SK-N-SH treated with all-trans-retinoic acid at 6 μM for 48 hours (cell line): ENCODE data around the gene HS3ST3B1.

ENCODE experiments used
- ATAC-seq: fragments of 200-7000 bp; cut with Tn5 transposase; 3 replicates; pipeline ENCODE4 v1.9.1; 2020; ENCODE audit warnings: mild to moderate bottlenecking, moderate library complexity
- ARNTL ChIP-seq: fragments of 450-650 bp; formaldehyde crosslinking; IDR thresholded peaks from 2 replicates; pipeline ENCODE4 v1.5.0; 2020; ENCODE audit warnings: low read depth, mild to moderate bottlenecking, moderate library complexity, borderline replicate concordance
- BACH2 ChIP-seq: fragments of 250-450 bp; sonication (Bioruptor Pico); IDR thresholded peaks from 2 replicates; pipeline ENCODE4 v1.9.0; 2021; ENCODE audit warnings: mild to moderate bottlenecking, borderline replicate concordance
- CSDC2 ChIP-seq: fragments of 250-450 bp; sonication (Bioruptor Pico); IDR thresholded peaks from 2 replicates; pipeline ENCODE4 v1.5.0; 2020; ENCODE audit warnings: mild to moderate bottlenecking, moderate library complexity
- ESRRG ChIP-seq: fragments of 250-450 bp; sonication (Bioruptor Pico); IDR thresholded peaks from 2 replicates; pipeline ENCODE4 v1.6.1; 2021; ENCODE audit warnings: mild to moderate bottlenecking
- GLIS3 ChIP-seq: fragments of 250-450 bp; sonication (Bioruptor Pico); IDR thresholded peaks from 2 replicates; pipeline ENCODE4 v1.5.0; 2020; ENCODE audit warnings: mild to moderate bottlenecking, moderate library complexity
- ISL1 ChIP-seq: fragments of 250-450 bp; sonication (Bioruptor Pico); IDR thresholded peaks from 2 replicates; pipeline ENCODE4 v2.1.2; 2022; ENCODE audit warnings: mild to moderate bottlenecking, moderate library complexity
- OSR1 ChIP-seq: fragments of 250-450 bp; sonication (Bioruptor Pico); IDR thresholded peaks from 2 replicates; pipeline ENCODE4 v1.8.0; 2022; ENCODE audit warnings: moderate library complexity, mild to moderate bottlenecking, inconsistent platforms
- PPARA ChIP-seq: fragments of 250-450 bp; sonication (Bioruptor Pico); IDR thresholded peaks from 2 replicates; pipeline ENCODE4 v1.5.0; 2020; ENCODE audit warnings: mild to moderate bottlenecking, borderline replicate concordance
- RARB ChIP-seq: fragments of 250-450 bp; sonication (Bioruptor Pico); IDR thresholded peaks from 2 replicates; pipeline ENCODE4 v1.8.0; 2021; ENCODE audit warnings: mild to moderate bottlenecking, moderate library complexity
- SNAI2 ChIP-seq: fragments of 250-450 bp; sonication (Bioruptor Pico); IDR thresholded peaks from 2 replicates; pipeline ENCODE4 v1.5.0; 2020; ENCODE audit warnings: mild to moderate bottlenecking, moderate library complexity
- TCF4 ChIP-seq: fragments of 250-450 bp; sonication (Bioruptor Pico); IDR thresholded peaks from 2 replicates; pipeline ENCODE4 v1.8.0; 2021; ENCODE audit warnings: mild to moderate bottlenecking, moderate library complexity, borderline replicate concordance
- TOX ChIP-seq: fragments of 250-450 bp; sonication (Bioruptor Pico); IDR thresholded peaks from 2 replicates; pipeline ENCODE4 v1.8.0; 2021; ENCODE audit warnings: mild to moderate bottlenecking, moderate library complexity, borderline replicate concordance
- ZC3H10 ChIP-seq: fragments of 250-450 bp; sonication (Bioruptor Pico); IDR thresholded peaks from 2 replicates; pipeline ENCODE4 v1.5.1; 2021; ENCODE audit warnings: mild to moderate bottlenecking, moderate library complexity
- ZFP3 ChIP-seq: fragments of 250-450 bp; sonication (Bioruptor Pico); IDR thresholded peaks from 2 replicates; pipeline ENCODE4 v1.5.0; 2020; ENCODE audit warnings: mild to moderate bottlenecking, moderate library complexity
- ZFP30 ChIP-seq: fragments of 450-650 bp; formaldehyde crosslinking; IDR thresholded peaks from 2 replicates; pipeline ENCODE4 v1.5.0; 2022; ENCODE audit warnings: mild to moderate bottlenecking, moderate library complexity
- ZNF565 ChIP-seq: fragments of 450-650 bp; formaldehyde crosslinking; conservative IDR thresholded peaks from 2 replicates; pipeline ENCODE4 v1.5.0; 2020; ENCODE audit warnings: low read depth, mild to moderate bottlenecking, moderate library complexity
- ZNF70 ChIP-seq: fragments of 450-650 bp; formaldehyde crosslinking; IDR thresholded peaks from 2 replicates; pipeline ENCODE4 v1.5.0; 2020; ENCODE audit warnings: mild to moderate bottlenecking, moderate library complexity
- ZNF8 ChIP-seq: fragments of 450-650 bp; formaldehyde crosslinking; IDR thresholded peaks from 2 replicates; pipeline ENCODE4 v1.5.0; 2020; ENCODE audit warnings: mild to moderate bottlenecking, moderate library complexity
- TF ChIP-seq, protein P1 (sequence below): fragments of 250-450 bp; sonication (Bioruptor Pico); IDR thresholded peaks from 2 replicates; pipeline ENCODE4 v1.5.1; 2021; ENCODE audit warnings: mild to moderate bottlenecking, moderate library complexity
- TF ChIP-seq, protein P2 (sequence below): fragments of 250-450 bp; sonication (Bioruptor Pico); IDR thresholded peaks from 2 replicates; pipeline ENCODE4 v1.5.0; 2020; ENCODE audit warnings: mild to moderate bottlenecking, moderate library complexity
- TF ChIP-seq, protein P3 (sequence below): fragments of 250-450 bp; sonication (Bioruptor Pico); IDR thresholded peaks from 2 replicates; pipeline ENCODE4 v1.8.0; 2020; ENCODE audit warnings: mild to moderate bottlenecking, moderate library complexity, borderline replicate concordance
- TF ChIP-seq, protein P4 (sequence below): fragments of 250-450 bp; sonication (Bioruptor Pico); IDR thresholded peaks from 2 replicates; pipeline ENCODE4 v1.8.0; 2021; ENCODE audit warnings: low read depth, mild to moderate bottlenecking, moderate library complexity, borderline replicate concordance

HS3ST3B1 gene

DNA sequence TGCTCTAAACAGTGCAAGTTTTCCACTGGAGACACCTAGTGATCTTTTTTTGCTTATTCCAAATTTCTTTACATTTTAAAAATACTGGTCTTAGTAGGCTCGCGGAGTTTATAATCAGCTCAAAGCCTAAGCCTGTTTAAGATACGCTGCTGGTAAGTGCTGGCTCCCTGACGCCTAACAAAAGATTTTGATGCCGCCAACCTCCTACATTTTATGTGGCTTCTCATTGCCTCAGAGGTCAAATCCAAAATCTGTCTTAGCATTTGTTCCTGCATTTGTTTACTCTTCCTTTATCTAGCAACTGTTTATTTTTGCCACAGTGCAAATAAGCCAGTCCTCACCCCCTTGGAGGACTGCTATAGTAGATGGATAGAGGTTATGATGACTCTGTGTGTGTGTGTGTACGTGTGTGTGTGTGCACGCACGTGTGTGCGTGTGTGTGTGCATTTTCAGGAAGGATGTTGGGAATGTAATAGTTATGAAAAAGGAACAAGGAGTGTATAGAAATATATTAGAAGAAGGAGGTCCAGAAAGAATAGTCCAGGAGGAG lies 24.8 kb downstream of the HS3ST3B1 start:
- no peak for TF ChIP-seq ZNF565 (CRISPR knock-in tag)
- TF ChIP-seq, protein P1, sequence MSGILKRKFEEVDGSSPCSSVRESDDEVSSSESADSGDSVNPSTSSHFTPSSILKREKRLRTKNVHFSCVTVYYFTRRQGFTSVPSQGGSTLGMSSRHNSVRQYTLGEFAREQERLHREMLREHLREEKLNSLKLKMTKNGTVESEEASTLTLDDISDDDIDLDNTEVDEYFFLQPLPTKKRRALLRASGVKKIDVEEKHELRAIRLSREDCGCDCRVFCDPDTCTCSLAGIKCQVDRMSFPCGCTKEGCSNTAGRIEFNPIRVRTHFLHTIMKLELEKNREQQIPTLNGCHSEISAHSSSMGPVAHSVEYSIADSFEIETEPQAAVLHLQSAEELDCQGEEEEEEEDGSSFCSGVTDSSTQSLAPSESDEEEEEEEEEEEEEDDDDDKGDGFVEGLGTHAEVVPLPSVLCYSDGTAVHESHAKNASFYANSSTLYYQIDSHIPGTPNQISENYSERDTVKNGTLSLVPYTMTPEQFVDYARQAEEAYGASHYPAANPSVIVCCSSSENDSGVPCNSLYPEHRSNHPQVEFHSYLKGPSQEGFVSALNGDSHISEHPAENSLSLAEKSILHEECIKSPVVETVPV (CRISPR knock-in tag) = no peak
- TF ChIP-seq ZFP30 (CRISPR knock-in tag) = no peak
- no peak for TF ChIP-seq CSDC2 (CRISPR knock-in tag)
- TF ChIP-seq PPARA (CRISPR knock-in tag) = no peak
- TF ChIP-seq, protein P2, sequence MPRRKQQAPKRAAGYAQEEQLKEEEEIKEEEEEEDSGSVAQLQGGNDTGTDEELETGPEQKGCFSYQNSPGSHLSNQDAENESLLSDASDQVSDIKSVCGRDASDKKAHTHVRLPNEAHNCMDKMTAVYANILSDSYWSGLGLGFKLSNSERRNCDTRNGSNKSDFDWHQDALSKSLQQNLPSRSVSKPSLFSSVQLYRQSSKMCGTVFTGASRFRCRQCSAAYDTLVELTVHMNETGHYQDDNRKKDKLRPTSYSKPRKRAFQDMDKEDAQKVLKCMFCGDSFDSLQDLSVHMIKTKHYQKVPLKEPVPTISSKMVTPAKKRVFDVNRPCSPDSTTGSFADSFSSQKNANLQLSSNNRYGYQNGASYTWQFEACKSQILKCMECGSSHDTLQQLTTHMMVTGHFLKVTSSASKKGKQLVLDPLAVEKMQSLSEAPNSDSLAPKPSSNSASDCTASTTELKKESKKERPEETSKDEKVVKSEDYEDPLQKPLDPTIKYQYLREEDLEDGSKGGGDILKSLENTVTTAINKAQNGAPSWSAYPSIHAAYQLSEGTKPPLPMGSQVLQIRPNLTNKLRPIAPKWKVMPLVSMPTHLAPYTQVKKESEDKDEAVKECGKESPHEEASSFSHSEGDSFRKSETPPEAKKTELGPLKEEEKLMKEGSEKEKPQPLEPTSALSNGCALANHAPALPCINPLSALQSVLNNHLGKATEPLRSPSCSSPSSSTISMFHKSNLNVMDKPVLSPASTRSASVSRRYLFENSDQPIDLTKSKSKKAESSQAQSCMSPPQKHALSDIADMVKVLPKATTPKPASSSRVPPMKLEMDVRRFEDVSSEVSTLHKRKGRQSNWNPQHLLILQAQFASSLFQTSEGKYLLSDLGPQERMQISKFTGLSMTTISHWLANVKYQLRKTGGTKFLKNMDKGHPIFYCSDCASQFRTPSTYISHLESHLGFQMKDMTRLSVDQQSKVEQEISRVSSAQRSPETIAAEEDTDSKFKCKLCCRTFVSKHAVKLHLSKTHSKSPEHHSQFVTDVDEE (CRISPR knock-in tag) = no peak
- TF ChIP-seq, protein P3, sequence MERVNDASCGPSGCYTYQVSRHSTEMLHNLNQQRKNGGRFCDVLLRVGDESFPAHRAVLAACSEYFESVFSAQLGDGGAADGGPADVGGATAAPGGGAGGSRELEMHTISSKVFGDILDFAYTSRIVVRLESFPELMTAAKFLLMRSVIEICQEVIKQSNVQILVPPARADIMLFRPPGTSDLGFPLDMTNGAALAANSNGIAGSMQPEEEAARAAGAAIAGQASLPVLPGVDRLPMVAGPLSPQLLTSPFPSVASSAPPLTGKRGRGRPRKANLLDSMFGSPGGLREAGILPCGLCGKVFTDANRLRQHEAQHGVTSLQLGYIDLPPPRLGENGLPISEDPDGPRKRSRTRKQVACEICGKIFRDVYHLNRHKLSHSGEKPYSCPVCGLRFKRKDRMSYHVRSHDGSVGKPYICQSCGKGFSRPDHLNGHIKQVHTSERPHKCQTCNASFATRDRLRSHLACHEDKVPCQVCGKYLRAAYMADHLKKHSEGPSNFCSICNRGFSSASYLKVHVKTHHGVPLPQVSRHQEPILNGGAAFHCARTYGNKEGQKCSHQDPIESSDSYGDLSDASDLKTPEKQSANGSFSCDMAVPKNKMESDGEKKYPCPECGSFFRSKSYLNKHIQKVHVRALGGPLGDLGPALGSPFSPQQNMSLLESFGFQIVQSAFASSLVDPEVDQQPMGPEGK (CRISPR knock-in tag) = no peak
- TF ChIP-seq OSR1 (CRISPR knock-in tag) = no peak
- no peak for TF ChIP-seq ZC3H10
- no peak for TF ChIP-seq BACH2
- no peak for TF ChIP-seq TOX (CRISPR knock-in tag)
- no peak for TF ChIP-seq ZNF8 (CRISPR knock-in tag)
- TF ChIP-seq TCF4 = no peak
- TF ChIP-seq ISL1 = no peak
- TF ChIP-seq ARNTL (CRISPR knock-in tag) = no peak
- TF ChIP-seq GLIS3 (CRISPR knock-in tag) = no peak
- TF ChIP-seq ZFP3 = no peak
- TF ChIP-seq ZNF70 = no peak
- TF ChIP-seq, protein P4, sequence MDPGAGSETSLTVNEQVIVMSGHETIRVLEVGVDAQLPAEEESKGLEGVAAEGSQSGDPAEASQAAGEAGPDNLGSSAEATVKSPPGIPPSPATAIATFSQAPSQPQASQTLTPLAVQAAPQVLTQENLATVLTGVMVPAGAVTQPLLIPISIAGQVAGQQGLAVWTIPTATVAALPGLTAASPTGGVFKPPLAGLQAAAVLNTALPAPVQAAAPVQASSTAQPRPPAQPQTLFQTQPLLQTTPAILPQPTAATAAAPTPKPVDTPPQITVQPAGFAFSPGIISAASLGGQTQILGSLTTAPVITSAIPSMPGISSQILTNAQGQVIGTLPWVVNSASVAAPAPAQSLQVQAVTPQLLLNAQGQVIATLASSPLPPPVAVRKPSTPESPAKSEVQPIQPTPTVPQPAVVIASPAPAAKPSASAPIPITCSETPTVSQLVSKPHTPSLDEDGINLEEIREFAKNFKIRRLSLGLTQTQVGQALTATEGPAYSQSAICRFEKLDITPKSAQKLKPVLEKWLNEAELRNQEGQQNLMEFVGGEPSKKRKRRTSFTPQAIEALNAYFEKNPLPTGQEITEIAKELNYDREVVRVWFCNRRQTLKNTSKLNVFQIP (CRISPR knock-in tag) = no peak
- no peak for ATAC-seq

DNA sequence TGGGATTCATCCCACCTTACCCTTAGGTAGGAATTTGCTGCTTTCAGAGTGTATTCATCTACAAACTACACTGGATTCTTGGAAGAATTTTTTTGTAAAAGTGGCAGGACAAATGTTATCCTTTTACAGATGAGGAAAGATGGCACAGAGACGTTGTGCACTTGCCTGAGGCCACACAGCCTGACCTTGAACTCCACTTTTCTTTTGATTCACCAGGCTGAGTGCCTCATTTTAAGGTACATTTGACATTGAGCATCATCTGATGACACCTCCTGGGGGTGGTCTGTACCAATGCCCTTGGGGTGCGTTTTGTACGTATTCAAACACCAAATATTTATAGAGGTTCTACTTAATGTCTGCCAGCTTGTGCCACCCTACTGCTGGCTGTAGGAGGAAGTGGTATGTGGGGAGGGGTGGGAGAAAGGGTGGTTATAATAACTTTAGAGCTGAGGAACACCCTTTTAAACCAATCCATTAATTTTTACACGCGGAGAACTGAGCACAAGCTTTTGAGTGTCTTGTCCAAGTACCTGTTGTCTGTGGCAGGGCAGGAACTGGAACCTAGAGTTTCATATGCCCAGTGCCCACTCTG lies 29.1 kb downstream of the HS3ST3B1 start:
- no peak for ATAC-seq
- TF ChIP-seq RARB (CRISPR knock-in tag) = no peak
- no peak for TF ChIP-seq SNAI2 (CRISPR knock-in tag)
- TF ChIP-seq ZFP30 (CRISPR knock-in tag) = no peak
- TF ChIP-seq PPARA (CRISPR knock-in tag) = no peak
- no peak for TF ChIP-seq ZFP3
- no peak for TF ChIP-seq ZNF8 (CRISPR knock-in tag)
- TF ChIP-seq ESRRG = no peak
- TF ChIP-seq TOX (CRISPR knock-in tag) = no peak
- TF ChIP-seq TCF4 = no peak
- TF ChIP-seq ARNTL (CRISPR knock-in tag) = no peak
- no peak for TF ChIP-seq ZC3H10
- no peak for TF ChIP-seq BACH2
- no peak for TF ChIP-seq OSR1 (CRISPR knock-in tag)
- TF ChIP-seq, protein P3 (CRISPR knock-in tag) = no peak
- no peak for TF ChIP-seq CSDC2 (CRISPR knock-in tag)
- TF ChIP-seq, protein P2 (CRISPR knock-in tag) = no peak
- no peak for TF ChIP-seq ISL1
- TF ChIP-seq GLIS3 (CRISPR knock-in tag) = no peak
